PC-3 (cell line): ENCODE results near the gene PACRG. TPM values are rescaled to one million over a fixed set of nuclear protein-coding genes. Genes with fewer than 3 reads are reported as not detected.
A peak's percentile ranks its signal among the peaks of the same experiment; 100 is the strongest.

ENCODE experiments used
- ATAC-seq: fragments of 200-7000 bp; cut with Tn5 transposase; 2 replicates; pipeline ENCODE4 v1.9.1; 2020; ENCODE audit warnings: mild to moderate bottlenecking, moderate library complexity
- BruUV-seq: library from RNA; stranded (reverse); fragments of 400-500 nt; replicated peaks from 2 replicates; lab custom pipeline; 2021; lab: Mats Ljungman, UMichigan
- CTCF ChIA-PET: fragments of 300-600 bp; sonication (Branson Sonifier 250); formaldehyde crosslinking; loops from one replicate; lab custom pipeline; 2022; ENCODE audit warnings: antibody characterized with exemption; lab: Charles Lee
- POLR2A ChIA-PET: fragments of 300-600 bp; sonication (Branson Sonifier 250); formaldehyde crosslinking; loops from one replicate; lab custom pipeline; 2022; ENCODE audit warnings: antibody characterized with exemption; ENCODE audit not compliant: unreplicated experiment; lab: Charles Lee
- DNase-seq: peaks from one replicate; pipeline ENCODE4 v3.0.0-alpha.2; 2015
- H2AFZ ChIP-seq: fragments of 300-600 bp; sonication (generic); 2 replicates; pipeline ENCODE4 v1.6.0; 2016; ENCODE audit warnings: antibody characterized with exemption, low read length
- H3F3A ChIP-seq: fragments of 300-600 bp; sonication (generic); one replicate; pipeline ENCODE4 v1.6.0; 2017; ENCODE audit warnings: antibody characterized with exemption, low read length, control low read depth, mild to moderate bottlenecking; ENCODE audit not compliant: unreplicated experiment
- H3K27ac ChIP-seq: fragments of 300-600 bp; sonication (generic); 2 replicates; pipeline ENCODE4 v1.5.1; 2016; ENCODE audit warnings: mild to moderate bottlenecking, low read length
- H3K27me3 ChIP-seq: fragments of 300-600 bp; sonication (generic); 2 replicates; pipeline ENCODE4 v1.6.1; 2016; ENCODE audit warnings: low read length, mixed read lengths
- H3K36me3 ChIP-seq: fragments of 300-600 bp; sonication (generic); 2 replicates; pipeline ENCODE4 v1.6.1; 2016; ENCODE audit warnings: low read depth, mixed run types, low read length, mixed read lengths
- H3K4me1 ChIP-seq: fragments of 300-600 bp; sonication (generic); 2 replicates; pipeline ENCODE4 v1.5.1; 2016; ENCODE audit warnings: low read length; ENCODE audit not compliant: insufficient read depth
- H3K4me2 ChIP-seq: fragments of 300-600 bp; sonication (generic); 2 replicates; pipeline ENCODE4 v1.6.0; 2016; ENCODE audit warnings: low read length
- H3K4me3 ChIP-seq: fragments of 300-600 bp; sonication (generic); 2 replicates; pipeline ENCODE4 v1.5.1; 2016; ENCODE audit warnings: mild to moderate bottlenecking, low read length, mixed read lengths
- H3K79me2 ChIP-seq: fragments of 300-600 bp; sonication (generic); 2 replicates; pipeline ENCODE4 v1.6.1; 2017; ENCODE audit warnings: low read length, mixed read lengths
- H3K9ac ChIP-seq: fragments of 300-600 bp; sonication (generic); 2 replicates; pipeline ENCODE4 v1.6.0; 2016; ENCODE audit warnings: mild to moderate bottlenecking, low read length
- H3K9me2 ChIP-seq: fragments of 300-600 bp; sonication (generic); replicated peaks from 2 replicates; pipeline ENCODE4 v1.6.1; 2016; ENCODE audit warnings: mixed run types, low read length, mixed read lengths
- H3K9me3 ChIP-seq: fragments of 300-600 bp; sonication (generic); 2 replicates; pipeline ENCODE4 v1.6.1; 2016; ENCODE audit warnings: low read length, mixed read lengths
- H4K20me1 ChIP-seq: fragments of 300-600 bp; sonication (generic); 2 replicates; pipeline ENCODE4 v1.6.1; 2016; ENCODE audit warnings: low read length, mixed read lengths
- CTCF ChIP-seq: fragments of 300-600 bp; sonication (generic); conservative IDR thresholded peaks from 2 replicates; pipeline ENCODE4 v1.5.1; 2017; ENCODE audit warnings: antibody characterized with exemption, low read depth, mild to moderate bottlenecking, low read length
- EZH2 ChIP-seq: fragments of 300-600 bp; sonication (generic); IDR thresholded peaks from one replicate; pipeline ENCODE4 v1.6.1; 2017; ENCODE audit warnings: antibody characterized with exemption, mild to moderate bottlenecking, low read length; ENCODE audit not compliant: unreplicated experiment
- EZH2phosphoT487 ChIP-seq: fragments of 300-600 bp; sonication (generic); IDR thresholded peaks from 2 replicates; pipeline ENCODE4 v1.6.1; 2018; ENCODE audit warnings: mild to moderate bottlenecking, antibody characterized with exemption, low read length, borderline replicate concordance
- intact Hi-C: fragments of 100-400 bp; cut with micrococcal nuclease; formaldehyde crosslinking; loops from 2 replicates; pipeline ENCODE4 v1.9.0; 2023
- total RNA-seq: library from RNA; depleted of rRNA; stranded (reverse); fragments of >200 nt; gene quantifications from 2 replicates; pipeline ENCODE4 v1.2.3, GENCODE V29; 2014

PACRG gene
- total RNA-seq, 1 experiment from 2014 or later, result not detected

DNA sequence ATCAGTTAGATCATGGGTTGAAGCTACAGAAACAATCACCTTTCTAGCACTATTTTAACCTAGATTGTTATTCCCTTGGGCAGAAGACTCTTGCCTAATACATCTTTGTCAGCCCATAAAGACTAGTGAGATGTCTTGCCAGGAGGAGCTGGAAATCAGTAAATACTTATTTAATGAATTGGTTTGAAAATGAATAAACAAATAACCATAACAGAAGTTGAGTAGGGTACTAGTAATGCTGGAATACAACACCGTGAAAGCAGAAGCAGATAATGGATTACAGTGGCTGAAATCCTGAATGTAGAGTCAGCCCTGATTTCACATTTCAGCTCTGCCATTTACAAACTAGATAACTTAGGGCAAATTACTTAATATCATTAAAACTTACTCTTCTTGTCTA lies 236.1 kb downstream of the PACRG start:
- Histone ChIP-seq H3K4me1 (0 out of 2 replicates have a peak, but pooled peaks cover 5% of the 10 kb centered on the region), H3K27ac (no peak overlapping the region), H3K9ac (no peak overlapping the region), H3K4me2 (no peak overlapping the region), H3K36me3 (no peaks in the 10 kb centered on the region), H4K20me1 (no peaks in the 10 kb centered on the region), H3F3A (no peaks in the 10 kb centered on the region), H3K79me2 (no peaks in the 10 kb centered on the region), H3K27me3 (no peaks in the 10 kb centered on the region), H2AFZ (no peak overlapping the region), H3K4me3 (no peak overlapping the region), H3K9me2 (no peaks in the 10 kb centered on the region), H3K9me3 (no peaks in the 10 kb centered on the region)
- no peak for DNase-seq
- CTCF ChIA-PET, result no interaction called here
- TF ChIP-seq CTCF, result no peak
- TF ChIP-seq EZH2phosphoT487, result no peak
- TF ChIP-seq EZH2, result no peak
- intact Hi-C loops, result no loop called here
- no TSS peak for BruUV-seq
- ATAC-seq, result no peak
- POLR2A ChIA-PET, result no interaction called here

DNA sequence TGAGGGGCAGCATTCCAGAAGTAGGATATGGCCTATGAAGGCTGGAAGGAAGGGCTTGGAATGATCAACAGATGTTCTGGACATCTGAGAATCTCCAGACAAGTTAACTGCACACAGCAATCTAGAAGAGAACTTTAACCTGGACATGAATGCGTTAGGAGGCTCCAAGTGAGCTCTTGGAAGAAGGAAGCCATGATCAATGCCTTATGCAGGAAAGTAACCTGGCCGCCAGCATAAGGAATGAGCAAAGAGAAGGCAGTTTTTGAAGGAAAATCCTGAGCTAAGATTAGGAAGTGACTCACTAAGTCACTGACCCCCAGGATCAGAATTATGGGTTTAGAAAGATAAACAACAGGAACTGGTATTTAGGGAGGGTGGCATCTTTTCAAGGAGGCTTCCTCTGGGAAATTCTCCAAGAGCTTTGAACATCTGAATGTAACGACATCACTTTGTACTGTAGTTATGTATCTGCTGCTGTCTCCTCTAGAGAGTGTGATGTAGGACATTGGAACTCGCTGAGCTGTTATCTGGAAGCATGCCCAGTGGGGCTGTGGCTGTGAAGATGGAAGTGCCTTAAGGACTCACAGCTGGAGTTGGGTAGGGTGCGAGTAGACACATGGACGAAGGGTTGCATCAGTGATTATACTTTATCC lies 236.8 kb downstream of the PACRG start:
- H3K27ac ChIP-seq, result no peak overlapping the region
- CTCF ChIA-PET, result no interaction called here
- H3K4me1 ChIP-seq, result 0 out of 2 replicates have a peak, but pooled peaks cover 5% of the 10 kb centered on the region
- intact Hi-C loops, result no loop called here
- ATAC-seq (peak; percentile 57), DNase-seq (peak; percentile 76)
- H3K9me2 ChIP-seq, result no peaks in the 10 kb centered on the region
- TF ChIP-seq EZH2 (no peak), EZH2phosphoT487 (no peak), CTCF (no peak)
- no peak overlapping the region for H2AFZ ChIP-seq
- no peak overlapping the region for H3K4me3 ChIP-seq
- no peaks in the 10 kb centered on the region for H3K9me3 ChIP-seq
- BruUV-seq, result no TSS peak
- no peak overlapping the region for H3K9ac ChIP-seq
- no peak overlapping the region for H3K4me2 ChIP-seq
- H3F3A ChIP-seq, result no peaks in the 10 kb centered on the region
- H3K36me3 ChIP-seq, result no peaks in the 10 kb centered on the region
- 0 out of 2 replicates have a peak, but pooled peaks cover 4% of the 10 kb centered on the region for H3K27me3 ChIP-seq
- H3K79me2 ChIP-seq, result no peaks in the 10 kb centered on the region
- POLR2A ChIA-PET, result no interaction called here
- H4K20me1 ChIP-seq, result no peaks in the 10 kb centered on the region

DNA sequence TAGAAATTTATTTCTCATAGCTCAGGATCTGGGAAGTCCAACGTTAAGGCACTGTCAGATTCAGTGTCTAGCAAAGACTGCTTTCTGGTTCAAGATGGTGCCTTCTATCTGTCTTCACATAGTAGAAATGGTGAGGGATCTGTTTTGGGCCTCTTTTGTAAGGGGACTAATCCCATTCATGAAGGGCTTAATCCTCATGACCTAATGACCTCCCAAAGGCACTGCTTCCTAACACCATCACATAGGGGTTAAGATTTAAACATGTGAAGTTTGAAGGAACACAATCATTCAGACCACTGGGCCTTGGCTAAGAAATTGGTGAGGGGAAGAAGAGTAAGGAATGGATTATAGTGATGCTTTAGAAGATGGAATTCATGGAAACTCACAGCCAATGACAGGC lies 237.6 kb downstream of the PACRG start:
- no TSS peak for BruUV-seq
- H3K4me2 ChIP-seq, result no peak overlapping the region
- no peak for DNase-seq
- H3K27me3 ChIP-seq, result 0 out of 2 replicates have a peak, but pooled peaks cover 10% of the 10 kb centered on the region
- H3K36me3 ChIP-seq, result no peaks in the 10 kb centered on the region
- H3K79me2 ChIP-seq, result no peaks in the 10 kb centered on the region
- H3K4me3 ChIP-seq, result no peak overlapping the region
- no peak for ATAC-seq
- H3F3A ChIP-seq, result no peaks in the 10 kb centered on the region
- H3K4me1 ChIP-seq, result 0 out of 2 replicates have a peak, but pooled peaks cover 5% of the 10 kb centered on the region
- no peak overlapping the region for H3K27ac ChIP-seq
- POLR2A ChIA-PET, result no interaction called here
- H2AFZ ChIP-seq, result no peak overlapping the region
- CTCF ChIA-PET, result no interaction called here
- no peak overlapping the region for H3K9ac ChIP-seq
- H3K9me3 ChIP-seq, result no peaks in the 10 kb centered on the region
- intact Hi-C loops, result no loop called here
- no peaks in the 10 kb centered on the region for H4K20me1 ChIP-seq
- TF ChIP-seq EZH2 (no peak), CTCF (no peak), EZH2phosphoT487 (no peak)
- no peaks in the 10 kb centered on the region for H3K9me2 ChIP-seq
